GM12892 (cell line): Measurements from ENCODE around the gene NFIX.

Experiments
- POLR2A ChIP-seq: IDR thresholded peaks from 2 replicates; pipeline ENCODE4 v1.6.1; 2011; ENCODE audit warnings: low read depth, low read length, control low read depth
- POLR2AphosphoS5 ChIP-seq: IDR thresholded peaks from 2 replicates; pipeline ENCODE4 v1.6.1; 2011; ENCODE audit warnings: low read depth, low read length, control low read depth
- TAF1 ChIP-seq: IDR thresholded peaks from 2 replicates; pipeline ENCODE4 v1.6.1; 2011; ENCODE audit warnings: low read depth, mild to moderate bottlenecking, control low read depth, low read length, borderline replicate concordance

- TF ChIP-seq POLR2AphosphoS5 (no peak), TAF1 (no peak), POLR2A (no peak)
Measured at GRCh38 chr19:13070425-13071140, 75.3 kb downstream of the NFIX start.
